CD4-positive, alpha-beta T cell treated with Interleukin-1 beta for 1 hour (primary cell): Measurements from ENCODE around the gene HOMER2.
"Not testable (repeated sequence)": the region's sequence is repeated elsewhere in the genome, so short reads cannot be mapped to it uniquely, and the experiment has no call there.

Source experiments
- DNase-seq, 2 donors: peaks; one replicate each; pipeline ENCODE4 v3.0.0-alpha.2; 2020 to 2022

The HOMER2 gene

DNA sequence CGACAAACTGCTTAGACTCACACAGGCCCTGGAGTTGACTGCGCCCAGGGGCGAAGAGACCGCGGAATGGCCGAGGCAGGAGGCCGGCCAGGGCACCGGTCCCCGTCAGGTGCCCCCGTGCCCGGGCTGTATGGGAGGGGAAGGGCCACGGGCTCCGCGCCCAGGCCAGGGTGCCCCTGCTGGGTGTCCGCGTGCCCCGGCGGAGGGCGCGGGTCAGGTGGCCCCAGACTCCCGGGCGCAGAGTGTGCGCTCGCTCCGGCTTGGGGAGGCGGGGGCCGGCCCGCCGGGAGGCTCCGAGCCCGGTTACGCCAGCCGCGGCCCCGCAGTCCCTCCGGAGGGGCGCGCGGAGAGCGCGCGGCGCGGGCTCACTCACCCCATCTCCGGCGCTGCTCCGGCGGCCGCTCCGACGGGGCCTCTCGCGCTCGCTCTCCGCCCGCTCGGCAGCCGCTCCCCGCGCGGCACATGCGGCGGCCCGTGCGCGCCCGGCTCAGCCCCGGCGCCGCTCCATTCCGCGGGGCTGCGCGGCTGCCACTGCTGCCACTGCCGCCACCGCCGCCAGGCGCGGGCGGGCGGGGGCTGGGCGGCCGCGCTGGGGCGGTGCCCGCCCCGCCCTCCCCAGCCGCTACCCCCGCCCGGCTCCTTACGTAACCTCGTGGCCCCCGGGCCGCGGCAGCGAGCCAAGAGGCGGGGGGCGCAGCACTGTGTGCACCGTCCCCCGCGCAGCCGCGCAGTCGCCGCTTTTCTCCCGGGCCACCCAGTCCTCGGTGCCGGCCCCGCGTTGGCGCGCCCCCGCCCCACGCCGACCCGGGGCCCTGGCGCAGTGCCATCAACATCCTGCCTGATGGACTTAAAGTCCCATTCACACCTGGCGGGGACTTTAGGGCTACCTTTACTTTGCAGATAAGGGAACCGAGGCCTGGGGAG lies at the start of gene HOMER2:
TSS of gene HOMER2 (minus strand) at position 563 of the 924 bp plus-strand sequence. CDS start at position 378, 185 bp downstream.
- DNase-seq: no peak

DNA sequence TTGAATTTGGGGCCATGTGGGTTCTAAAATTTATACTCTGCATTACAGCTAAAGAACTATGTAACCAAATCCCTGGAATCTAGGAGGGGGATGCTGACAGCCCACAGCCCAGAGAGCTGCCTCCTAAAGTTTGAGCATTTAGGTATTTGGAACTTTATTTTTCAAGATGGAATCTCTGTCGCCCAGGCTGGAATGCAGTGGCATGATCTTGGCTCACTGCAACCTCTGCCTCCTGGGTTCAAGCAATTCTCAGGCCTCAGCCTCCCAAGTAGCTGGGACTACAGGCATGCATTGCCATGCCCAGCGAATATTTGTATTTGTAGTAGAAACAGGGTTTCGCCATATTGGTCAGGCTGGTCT lies 48.1 kb upstream of the HOMER2 start:
- not testable (repeated sequence) for DNase-seq

DNA sequence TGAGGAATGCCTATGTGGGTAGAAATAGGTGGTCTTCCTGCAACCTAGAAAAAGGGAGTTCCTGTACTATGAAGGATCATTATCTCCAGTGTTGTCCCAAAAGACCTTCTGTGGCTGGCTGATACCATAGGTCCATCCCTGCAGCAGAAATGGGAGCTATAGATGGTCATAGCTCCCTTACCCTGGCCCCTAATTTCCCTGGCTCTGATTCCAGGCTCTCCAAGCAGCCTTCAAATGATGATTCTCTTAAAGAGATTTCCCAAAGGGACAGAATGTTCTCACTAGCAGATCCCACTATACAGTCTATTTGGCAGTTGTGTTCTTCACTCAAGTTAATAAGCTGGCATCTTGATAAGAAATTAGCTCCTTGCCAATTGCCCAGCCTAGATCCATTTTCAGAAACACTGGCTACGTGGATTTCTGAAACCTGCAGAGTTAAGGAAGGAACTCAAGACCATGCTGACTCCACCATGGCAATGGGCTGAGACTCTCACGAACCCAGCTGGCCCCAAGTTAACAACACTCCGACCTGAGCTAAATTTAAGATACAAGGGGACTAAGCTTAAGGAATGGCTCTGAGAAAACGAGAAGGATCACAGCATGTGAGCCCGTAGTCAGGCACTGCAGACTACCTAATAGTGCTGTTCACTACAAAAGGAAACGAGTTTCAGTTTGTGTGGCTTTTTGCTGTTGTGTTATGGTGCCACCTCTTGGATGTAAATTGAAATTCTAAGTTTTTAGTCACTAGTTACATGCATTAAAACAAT lies 47.6 kb upstream of the HOMER2 start:
- peak; percentile 21 to 63 for DNase-seq

DNA sequence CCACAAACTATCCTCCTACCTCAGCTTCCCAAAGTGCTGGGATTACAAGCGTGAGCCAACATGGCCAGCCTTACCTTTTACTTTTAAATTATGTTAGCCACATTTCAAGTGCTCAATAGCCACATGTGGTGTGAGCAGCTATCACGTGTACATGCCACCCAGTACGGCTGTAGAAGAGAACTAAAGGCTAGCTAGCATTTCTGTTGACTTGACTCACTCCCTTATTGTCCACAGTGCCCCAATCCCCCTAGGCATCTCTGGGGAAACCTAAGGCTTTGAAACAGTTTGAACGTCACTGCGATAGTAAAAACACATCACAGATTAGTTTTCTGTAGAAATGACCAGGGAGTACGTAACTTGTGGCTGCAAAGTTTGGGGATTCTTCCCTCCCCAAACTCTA lies 46.9 kb upstream of the HOMER2 start:
- no peak for DNase-seq

DNA sequence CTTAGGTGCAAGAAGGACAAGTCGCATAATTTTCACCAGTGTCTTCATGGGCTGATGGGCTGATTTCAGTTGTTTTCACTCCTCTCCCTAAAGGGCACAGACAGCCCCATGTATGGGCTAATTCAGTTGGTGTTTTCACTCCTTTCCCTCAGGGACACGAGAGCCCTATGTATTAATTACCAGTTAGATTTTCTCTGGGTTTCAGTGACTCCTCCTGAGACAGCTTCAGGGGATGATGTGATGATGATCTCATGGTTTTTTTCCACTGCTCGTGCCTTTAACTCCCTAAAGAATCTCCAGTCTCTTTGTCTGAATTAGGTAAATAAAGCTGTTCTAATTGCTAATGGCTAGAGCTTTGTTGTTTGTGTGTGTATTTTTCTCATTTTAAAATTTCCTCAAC lies 43.4 kb upstream of the HOMER2 start:
- no peak for DNase-seq

- DNase-seq: no peak
These were observed 42.6 kb upstream of the HOMER2 start for GRCh38 chr15:82995076-82995475.

- DNase-seq: no peak
These were observed 40.6 kb upstream of the HOMER2 start for GRCh38 chr15:82993144-82993543.

DNA sequence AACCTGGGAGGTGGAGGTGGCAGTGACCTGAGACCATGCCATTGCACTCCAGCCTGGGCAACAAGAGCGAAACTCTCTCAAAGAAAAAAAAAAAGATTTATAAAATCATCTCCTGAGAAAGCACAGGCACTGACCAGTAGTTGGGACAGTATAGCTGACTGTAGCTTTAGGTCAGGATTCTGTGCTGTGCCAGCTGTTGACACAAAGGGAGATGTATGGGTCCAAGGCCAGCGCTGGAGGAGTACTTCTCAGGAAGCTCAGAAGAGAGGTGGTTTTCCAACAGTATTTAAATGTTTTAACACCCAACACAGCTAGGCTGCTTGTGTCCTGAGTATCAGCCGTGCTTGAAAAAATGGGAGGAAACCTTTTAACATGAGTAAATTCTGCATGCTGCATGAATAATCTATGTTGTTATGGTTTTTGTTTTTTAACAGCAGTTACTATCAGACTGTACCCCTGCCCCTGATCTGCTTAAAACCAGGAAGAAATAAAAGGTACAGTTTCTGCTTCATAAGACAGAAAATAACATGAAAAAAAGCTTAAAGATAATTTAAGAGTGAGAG lies 40.0 kb upstream of the HOMER2 start:
- DNase-seq: no peak

DNA sequence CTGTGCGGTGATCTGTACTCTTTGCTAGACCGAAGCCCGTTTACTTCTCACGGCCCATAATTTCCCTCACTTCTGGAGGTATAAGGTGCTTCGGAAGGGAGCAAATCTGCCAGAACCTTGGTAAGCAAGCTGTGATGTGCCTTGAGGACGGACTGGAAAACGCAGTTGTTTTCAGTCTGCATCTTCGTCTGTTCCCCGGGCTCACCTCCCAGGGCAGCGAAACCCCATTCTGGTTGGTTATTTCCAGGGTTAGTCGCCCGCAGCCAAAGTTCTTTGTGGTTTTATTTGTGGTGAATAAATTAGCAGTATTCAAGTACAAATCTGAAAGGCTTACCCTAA lies 33.9 kb upstream of the HOMER2 start:
- DNase-seq: peak; percentile 15 to 33

- peak; percentile 93 to 95 for DNase-seq
These were observed 33.3 kb upstream of the HOMER2 start, which contains the start of gene RAMAC for GRCh38 chr15:82985688-82986441. Gene RAMAC (plus strand): TSS chr15:82986210. CDS start chr15:82989019, 2,809 bp downstream.

DNA sequence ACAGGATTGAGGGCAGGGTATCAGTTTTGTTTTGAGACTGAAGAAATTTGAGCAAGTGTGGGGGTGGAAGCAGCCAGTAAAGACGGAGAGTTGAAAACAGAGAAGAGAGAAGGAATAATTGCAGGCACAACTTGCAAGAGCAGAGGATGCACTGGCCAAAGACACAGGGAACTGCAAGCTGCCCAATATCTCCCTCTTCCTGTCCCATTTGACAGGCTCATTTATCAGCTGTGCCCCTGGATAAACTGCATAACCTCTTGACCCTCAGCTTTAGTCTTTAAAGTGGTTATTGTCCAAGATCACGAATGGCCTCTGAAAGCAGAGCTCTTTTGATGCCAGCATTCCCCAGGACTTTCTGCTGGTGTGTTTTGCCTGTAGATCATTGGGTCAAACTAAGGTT lies 28.5 kb upstream of the HOMER2 start:
- no peak for DNase-seq

DNA sequence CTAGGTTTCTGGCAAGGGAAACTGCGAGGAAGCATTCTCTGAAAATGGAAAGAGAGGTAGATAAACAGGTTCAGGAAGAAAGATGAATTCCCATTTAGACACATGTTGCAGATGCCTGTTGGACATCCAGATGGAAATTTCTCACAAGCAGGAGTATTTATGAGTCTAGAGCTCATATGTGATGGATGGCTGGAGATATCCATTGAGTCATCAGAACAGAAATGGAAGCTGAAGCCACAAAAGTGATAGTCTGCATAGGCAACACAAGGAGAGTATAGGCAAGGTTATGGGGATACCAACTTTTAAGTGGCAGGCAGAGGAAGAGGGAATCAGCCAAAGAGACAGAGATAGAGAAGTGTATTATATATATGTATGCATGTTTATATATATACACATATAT lies 27.2 kb upstream of the HOMER2 start:
- no peak for DNase-seq

DNA sequence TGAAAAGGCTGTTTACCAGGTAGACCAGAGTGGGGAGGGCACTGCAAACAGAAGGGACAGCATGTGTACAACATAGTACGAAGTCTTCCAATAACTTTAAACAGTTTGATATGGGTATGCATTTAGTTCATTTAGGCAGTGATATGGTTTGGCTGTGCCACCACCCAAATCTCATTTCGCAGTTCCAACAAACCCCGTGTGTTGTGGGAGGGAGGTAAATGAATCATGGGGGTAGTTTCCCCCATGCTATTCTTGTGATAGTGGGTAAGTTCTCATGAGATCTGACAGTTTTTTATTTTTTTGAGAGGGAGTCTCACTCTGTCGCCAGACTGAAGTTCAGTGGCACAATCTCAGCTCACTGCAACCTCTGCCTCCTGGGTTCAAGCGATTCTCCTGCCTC lies 25.9 kb upstream of the HOMER2 start:
- DNase-seq: no peak

DNA sequence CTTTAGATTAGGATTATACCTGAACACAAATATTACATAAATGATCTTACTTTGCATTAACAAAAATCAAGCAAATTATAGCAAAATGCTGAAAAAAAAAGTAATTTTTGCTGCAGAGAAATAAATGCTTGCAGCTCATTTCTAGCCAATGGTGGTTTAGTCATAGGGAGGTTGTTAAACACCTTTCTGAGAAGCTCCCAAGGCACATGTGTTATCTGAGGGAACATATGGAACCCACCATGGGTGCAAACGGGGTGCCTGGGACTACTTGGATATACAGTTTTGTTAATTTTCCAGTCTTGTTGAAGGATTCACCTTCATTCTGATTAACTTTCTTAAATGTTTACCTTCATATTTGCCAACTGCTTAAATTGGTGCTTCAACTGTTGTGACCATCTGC lies 24.6 kb upstream of the HOMER2 start:
- DNase-seq: no peak

DNA sequence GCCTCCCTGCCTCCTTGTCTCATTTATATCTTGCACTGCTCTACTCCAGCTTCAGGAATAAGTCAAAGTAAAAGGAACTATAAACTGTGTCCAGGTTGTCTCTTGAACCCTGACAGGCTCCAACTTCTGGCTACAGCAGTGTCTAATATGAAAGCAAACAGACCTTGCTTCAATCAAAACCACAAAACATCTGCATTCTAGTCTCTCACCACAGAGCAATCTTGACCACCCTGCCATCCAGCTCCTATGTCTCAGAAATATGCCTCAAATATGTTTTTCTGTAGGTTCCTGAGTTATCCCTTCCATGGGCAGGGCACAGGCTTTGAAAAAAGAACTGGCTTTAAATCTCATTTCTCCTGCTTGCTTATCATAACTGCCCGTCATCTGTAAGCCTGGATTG lies 20.5 kb upstream of the HOMER2 start:
- DNase-seq: no peak

DNA sequence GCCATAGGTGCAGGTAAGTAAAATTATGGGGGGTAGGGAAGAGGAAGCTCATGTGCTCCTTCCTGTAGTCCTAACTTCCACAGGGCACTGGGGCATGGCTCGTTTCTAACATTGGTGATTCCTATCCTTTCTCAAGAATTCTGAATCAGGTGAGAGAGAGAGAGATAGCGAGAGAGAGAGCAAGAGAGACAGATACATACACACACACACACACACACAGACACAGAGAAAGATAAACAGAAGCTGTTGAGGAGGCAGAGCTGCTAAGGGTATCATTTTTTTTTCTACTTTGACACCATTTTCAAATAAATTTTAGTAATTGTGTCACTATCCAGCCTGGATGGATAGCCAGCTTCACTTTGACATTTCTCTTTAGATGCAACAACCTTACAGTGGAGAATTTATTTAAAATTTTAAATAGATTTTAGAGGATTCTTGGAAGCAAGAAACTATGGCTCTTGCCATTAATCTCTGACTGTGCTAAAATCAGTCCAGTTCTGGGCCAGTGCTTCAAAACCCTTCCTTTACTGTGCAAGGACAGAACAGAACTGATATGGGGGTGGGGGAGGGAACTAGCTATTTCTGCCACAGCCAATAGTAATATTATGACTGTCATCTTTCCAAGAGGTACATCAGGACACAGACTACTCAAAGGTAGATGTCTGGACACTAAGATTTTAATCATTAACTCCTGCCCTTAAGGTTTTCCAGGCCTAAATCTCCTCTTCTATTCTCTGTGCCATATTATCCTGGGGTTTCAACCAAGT lies 18.9 kb upstream of the HOMER2 start:
- DNase-seq: no peak

- no peak for DNase-seq
These were observed 18.2 kb upstream of the HOMER2 start for GRCh38 chr15:82970696-82971095.

- no peak for DNase-seq
These were observed 17.7 kb upstream of the HOMER2 start for GRCh38 chr15:82970078-82970686.

DNA sequence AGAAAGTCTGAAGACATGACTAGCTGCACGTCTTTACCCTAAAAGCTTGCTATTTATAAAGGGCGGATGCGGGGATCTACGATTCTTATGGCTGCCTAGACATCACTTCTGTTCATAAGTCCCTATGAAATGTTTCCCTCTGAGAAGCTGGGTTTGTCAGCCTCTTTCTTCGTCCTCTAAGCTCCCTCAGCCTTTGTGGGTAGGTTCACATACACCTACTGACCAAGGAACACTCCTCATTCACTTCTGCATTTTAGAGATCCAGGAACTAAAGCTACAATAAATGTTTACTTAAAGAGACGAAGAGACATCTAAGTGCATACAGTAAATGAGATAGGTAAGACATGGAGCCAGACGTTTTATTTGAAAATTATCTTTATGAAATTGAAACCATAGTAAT lies 16.8 kb upstream of the HOMER2 start:
- DNase-seq: no peak

DNA sequence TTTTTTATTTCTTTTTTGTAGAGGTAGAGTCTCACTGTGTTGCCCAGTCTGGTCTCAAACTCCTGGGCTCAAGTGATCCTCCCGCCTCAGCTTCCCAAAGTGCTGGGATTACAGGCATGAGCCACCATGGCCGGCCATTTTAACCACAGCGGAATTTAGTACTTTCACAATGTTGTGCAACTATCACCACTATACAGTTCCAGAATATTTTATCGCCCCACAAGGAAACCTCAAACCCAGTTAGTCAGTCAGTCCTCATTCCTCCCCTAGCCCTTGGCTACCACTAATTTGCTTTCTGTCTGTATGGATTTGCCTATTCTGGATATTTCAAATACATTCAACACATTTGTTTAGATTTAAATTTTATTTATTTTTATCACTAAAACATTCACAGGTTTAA lies 15.5 kb upstream of the HOMER2 start:
- DNase-seq: no peak

DNA sequence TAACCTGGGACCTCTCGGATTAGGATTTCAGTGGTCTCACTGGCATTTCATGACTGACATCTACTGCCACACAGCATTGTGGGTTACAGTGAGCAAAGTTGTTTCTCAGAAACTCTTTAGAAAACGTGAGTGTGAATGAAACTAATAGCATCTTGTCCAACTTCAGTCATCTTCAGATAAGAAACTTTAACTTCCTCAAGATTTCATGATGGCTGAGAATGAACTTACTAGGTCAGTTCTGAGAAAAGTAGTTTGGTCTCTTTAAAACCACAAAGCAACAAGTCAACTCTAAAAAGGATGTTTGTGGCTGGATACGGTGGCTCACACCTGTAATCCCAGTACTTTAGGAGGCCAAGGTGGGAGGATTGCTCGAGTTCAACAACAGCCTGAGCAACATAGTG lies 14.2 kb upstream of the HOMER2 start:
- DNase-seq: no peak

DNA sequence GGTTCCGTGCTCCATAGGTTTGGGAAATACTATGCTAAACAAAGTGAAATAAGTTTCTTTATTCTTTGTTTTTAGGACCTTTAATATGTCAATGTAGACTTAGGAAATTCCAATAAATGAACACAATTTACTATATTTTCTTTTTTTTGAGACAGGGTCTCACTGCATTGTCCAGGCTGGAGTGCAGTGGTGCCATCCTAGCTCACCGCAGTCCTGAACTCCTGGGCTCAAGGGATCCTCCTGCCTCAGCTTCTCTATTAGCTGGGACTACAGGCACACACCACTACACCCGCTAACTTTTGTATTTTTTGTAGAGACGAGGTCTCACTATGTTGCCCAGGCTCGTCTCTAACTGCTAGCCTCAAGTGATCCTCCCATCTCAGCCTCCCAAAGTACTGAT lies 12.4 kb upstream of the HOMER2 start:
- DNase-seq: no peak
